ENCODE measurements around the gene GRAMD1B. TPM values are rescaled to one million over a fixed set of nuclear protein-coding genes. Genes with fewer than 3 reads are reported as not detected.

The GRAMD1B gene
- total RNA-seq, 1 experiment from 2014 or later = 4.6 TPM

- no peak for DNase-seq (ENCODE audit: low spot score)
Observed at GRCh38 chr11:123532131-123532530, 102.1 kb downstream of the GRAMD1B start.

GRCh38 chr11:123535401-123535800, 105.3 kb downstream of the GRAMD1B start:
- DNase-seq (ENCODE audit: low spot score) = no peak

- DNase-seq (ENCODE audit: low spot score) = peak; percentile 35
Observed at GRCh38 chr11:123536690-123537437, 106.8 kb downstream of the GRAMD1B start.

GRCh38 chr11:123537726-123538125, 107.7 kb downstream of the GRAMD1B start:
- DNase-seq (ENCODE audit: low spot score) = no peak

- peak; percentile 60 for DNase-seq (ENCODE audit: low spot score)
Observed at GRCh38 chr11:123543797-123544196, 113.7 kb downstream of the GRAMD1B start.

- DNase-seq (ENCODE audit: low spot score) = no peak
Observed at GRCh38 chr11:123544631-123545375, 114.7 kb downstream of the GRAMD1B start.

- DNase-seq (ENCODE audit: low spot score) = no peak
Observed at GRCh38 chr11:123545726-123546270, 115.7 kb downstream of the GRAMD1B start.

- peak; percentile 41 for DNase-seq (ENCODE audit: low spot score)
Observed at GRCh38 chr11:123546515-123546914, 116.4 kb downstream of the GRAMD1B start.

- no peak for DNase-seq (ENCODE audit: low spot score)
Observed at GRCh38 chr11:123547180-123547579, 117.1 kb downstream of the GRAMD1B start.

- DNase-seq (ENCODE audit: low spot score) = no peak
Observed at GRCh38 chr11:123548774-123549173, 118.7 kb downstream of the GRAMD1B start.

- no peak for DNase-seq (ENCODE audit: low spot score)
Observed at GRCh38 chr11:123549926-123550917, 120.2 kb downstream of the GRAMD1B start.

GRCh38 chr11:123551079-123551478, 121.0 kb downstream of the GRAMD1B start:
- no peak for DNase-seq (ENCODE audit: low spot score)

GRCh38 chr11:123556633-123557032, 126.6 kb downstream of the GRAMD1B start:
- DNase-seq (ENCODE audit: low spot score) = no peak

GRCh38 chr11:123558536-123559315, 128.7 kb downstream of the GRAMD1B start:
- no peak for DNase-seq (ENCODE audit: low spot score)

GRCh38 chr11:123559523-123559955, 129.5 kb downstream of the GRAMD1B start:
- no peak for DNase-seq (ENCODE audit: low spot score)

GRCh38 chr11:123560006-123560405, 129.9 kb downstream of the GRAMD1B start:
- DNase-seq (ENCODE audit: low spot score) = no peak

GRCh38 chr11:123561431-123561800, 131.3 kb downstream of the GRAMD1B start:
- no peak for DNase-seq (ENCODE audit: low spot score)

GRCh38 chr11:123562158-123562557, 132.1 kb downstream of the GRAMD1B start:
- no peak for DNase-seq (ENCODE audit: low spot score)

- DNase-seq (ENCODE audit: low spot score) = no peak
Observed at GRCh38 chr11:123562829-123563228, 132.8 kb downstream of the GRAMD1B start.

GRCh38 chr11:123564221-123564620, 134.2 kb downstream of the GRAMD1B start:
- no peak for DNase-seq (ENCODE audit: low spot score)

GRCh38 chr11:123566852-123567251, 136.8 kb downstream of the GRAMD1B start:
- no peak for DNase-seq (ENCODE audit: low spot score)

Measured in A172 (cell line).